IMR-90 (cell line): Measurements from ENCODE around the gene MKKS. TPM values are rescaled to one million over a fixed set of nuclear protein-coding genes. Genes with fewer than 3 reads are reported as not detected.

Experiments used
- ATAC-seq: fragments of 200-7000 bp; cut with Tn5 transposase; 2 replicates; pipeline ENCODE4 v1.9.1; 2020; ENCODE audit warnings: low read depth, mild to moderate bottlenecking, moderate library complexity
- BruUV-seq: library from RNA; stranded (reverse); fragments of 400-500 nt; replicated peaks from 2 replicates; lab custom pipeline; 2021; lab: Mats Ljungman, UMichigan
- CTCF ChIA-PET: fragments of 300-600 bp; formaldehyde crosslinking; extraction: SDS; loops from one replicate; lab custom pipeline; 2021; ENCODE audit warnings: antibody characterized with exemption; lab: Yijun Ruan, JAX
- POLR2A ChIA-PET: fragments of 300-600 bp; sonication (Branson Sonifier 250); formaldehyde crosslinking; loops from one replicate; lab custom pipeline; 2022; ENCODE audit warnings: antibody characterized with exemption; ENCODE audit not compliant: unreplicated experiment; lab: Charles Lee
- DNase-seq: peaks from one replicate; pipeline ENCODE4 v3.0.0; 2013
- H2AFZ ChIP-seq: replicated peaks from 2 replicates; pipeline ENCODE3; 2013; ENCODE audit warnings: low read length, mild to moderate bottlenecking; ENCODE audit not compliant: poor library complexity
- H2AK5ac ChIP-seq: 2 replicates; pipeline ENCODE4 v1.6.1; 2013; ENCODE audit warnings: low read depth, low read length, inconsistent platforms
- H2AK9ac ChIP-seq: replicated peaks from 2 replicates; pipeline ENCODE3; 2013; ENCODE audit warnings: mild to moderate bottlenecking, low read depth, low read length, moderate library complexity; ENCODE audit not compliant: poor library complexity
- H2BK120ac ChIP-seq: 2 replicates; pipeline ENCODE4 v1.6.1; 2013; ENCODE audit warnings: low read depth, low read length, inconsistent platforms
- H2BK15ac ChIP-seq: 3 replicates; pipeline ENCODE4 v1.6.1; 2013; ENCODE audit warnings: low read depth, low read length, inconsistent platforms
- H2BK20ac ChIP-seq: 2 replicates; pipeline ENCODE4 v1.6.1; 2013; ENCODE audit warnings: low read depth, mild to moderate bottlenecking, inconsistent platforms, low read length, moderate library complexity
- H2BK5ac ChIP-seq: 2 replicates; pipeline ENCODE4 v1.6.1; 2013; ENCODE audit warnings: mild to moderate bottlenecking, low read depth, low read length, inconsistent platforms; ENCODE audit not compliant: poor library complexity, severe bottlenecking
- H3K14ac ChIP-seq: replicated peaks from 2 replicates; pipeline ENCODE4 v1.6.1; 2013; ENCODE audit warnings: low read depth, low read length, inconsistent platforms
- H3K18ac ChIP-seq: 2 replicates; pipeline ENCODE4 v1.6.1; 2013; ENCODE audit warnings: low read depth, low read length, control low read depth
- H3K23ac ChIP-seq: 2 replicates; pipeline ENCODE4 v1.6.1; 2013; ENCODE audit warnings: low read depth, low read length, inconsistent platforms
- H3K27ac ChIP-seq: 2 replicates; pipeline ENCODE4 v1.5.1; 2013; ENCODE audit warnings: mild to moderate bottlenecking, control low read depth, low read length; ENCODE audit not compliant: insufficient read depth
- H3K27me3 ChIP-seq: 2 replicates; pipeline ENCODE4 v1.6.1; 2013; ENCODE audit warnings: low read length; ENCODE audit not compliant: control insufficient read depth, insufficient read depth
- H3K36me3 ChIP-seq: 2 replicates; pipeline ENCODE4 v1.6.1; 2013; ENCODE audit warnings: low read length, mixed read lengths; ENCODE audit not compliant: control insufficient read depth, insufficient read depth
- H3K4ac ChIP-seq: 2 replicates; pipeline ENCODE4 v1.6.1; 2013; ENCODE audit warnings: low read depth, low read length, inconsistent platforms
- H3K4me1 ChIP-seq: 2 replicates; pipeline ENCODE4 v1.6.1; 2013; ENCODE audit warnings: low read length, mixed read lengths; ENCODE audit not compliant: control insufficient read depth, insufficient read depth
- H3K4me2 ChIP-seq: 2 replicates; pipeline ENCODE4 v1.6.1; 2013; ENCODE audit warnings: low read depth, mild to moderate bottlenecking, control low read depth, low read length, moderate library complexity
- H3K4me3 ChIP-seq: 2 replicates; pipeline ENCODE4 v1.5.1; 2013; ENCODE audit warnings: low read depth, mild to moderate bottlenecking, control low read depth, low read length, moderate library complexity; ENCODE audit not compliant: insufficient read depth
- H3K56ac ChIP-seq: 2 replicates; pipeline ENCODE4 v1.6.1; 2013; ENCODE audit warnings: low read length, inconsistent platforms; ENCODE audit not compliant: insufficient read depth; ENCODE audit errors: extremely low read depth
- H3K79me1 ChIP-seq, 2 experiments: 2 replicates each; pipeline ENCODE4 v1.6.1; 2013; ENCODE audit warnings: low read length in 2 of 2, inconsistent platforms in 1 of 2, low read depth in 1 of 2
- H3K9ac ChIP-seq: 2 replicates; pipeline ENCODE4 v1.6.1; 2013; ENCODE audit warnings: low read depth, low read length, control low read depth
- H3K9me1 ChIP-seq: 2 replicates; pipeline ENCODE4 v1.6.1; 2013; ENCODE audit warnings: low read length, inconsistent platforms; ENCODE audit not compliant: insufficient read depth
- H3K9me3 ChIP-seq: 2 replicates; pipeline ENCODE4 v1.6.1; 2013; ENCODE audit warnings: low read length; ENCODE audit not compliant: control insufficient read depth, insufficient read depth
- H4K20me1 ChIP-seq: 2 replicates; pipeline ENCODE4 v1.6.1; 2013; ENCODE audit warnings: low read length, inconsistent platforms; ENCODE audit not compliant: insufficient read depth
- H4K5ac ChIP-seq: 2 replicates; pipeline ENCODE4 v1.6.1; 2013; ENCODE audit warnings: mild to moderate bottlenecking, low read depth, low read length, control low read depth
- H4K8ac ChIP-seq, 2 experiments: 2 replicates each; pipeline ENCODE4 v1.6.1; 2013; ENCODE audit warnings: low read depth in 2 of 2, low read length in 2 of 2, control low read depth in 1 of 2, inconsistent platforms in 1 of 2
- H4K91ac ChIP-seq: 2 replicates; pipeline ENCODE4 v1.6.1; 2013; ENCODE audit warnings: low read depth, low read length, inconsistent platforms; ENCODE audit not compliant: insufficient read depth
- FOS ChIP-seq: fragments of 150-350 bp; IDR thresholded peaks from 2 replicates; pipeline ENCODE4 v1.6.1; 2016; ENCODE audit warnings: low read depth, low read length
- WGBS, 2 experiments: methylation state at CpG; one replicate each; pipeline versions ENCODE4 v1.1.5 to v1.1.7; 2013; ENCODE audit warnings: missing lambda C conversion rate in 2 of 2; ENCODE audit not compliant: insufficient read length in 1 of 2; ENCODE audit errors: extremely low coverage in 2 of 2; 5-methylcytosine and 5-hydroxymethylcytosine counted together
- dilution Hi-C: fragments of 300-500 bp; cut with HindIII; formaldehyde crosslinking; loops from one replicate; pipeline ENCODE4 v1.14.3; 2018; ENCODE audit warnings: low sequenced_read_pairs; ENCODE audit not compliant: unreplicated experiment
- in situ Hi-C: fragments of 300-500 bp; cut with MboI; formaldehyde crosslinking; loops from 3 replicates; pipeline ENCODE4 v1.14.3; 2019; ENCODE audit warnings: low sequenced_read_pairs, inconsistent platforms, mixed read lengths
- intact Hi-C: fragments of 100-400 bp; cut with micrococcal nuclease; formaldehyde crosslinking; loops from 2 replicates; pipeline ENCODE4 v1.10.0; 2022
- polyA plus RNA-seq, 3 experiments: library from polyadenylated mRNA; depleted of rRNA; stranded (reverse); fragments of >200 nt; gene quantifications; 2 replicates each; pipeline ENCODE4 v1.2.3, GENCODE V29; 2012; ENCODE audit warnings: low replicate concordance in 1 of 3
- total RNA-seq: library from RNA; depleted of rRNA; stranded (reverse); fragments of >200 nt; gene quantifications from 2 replicates; pipeline ENCODE4 v1.2.3, GENCODE V29; 2012
- TF ChIP-seq, protein P1 (sequence below): fragments of 150-350 bp; IDR thresholded peaks from 2 replicates; pipeline ENCODE4 v1.6.1; 2017; ENCODE audit warnings: mild to moderate bottlenecking, antibody characterized with exemption, low read length, low read depth

MKKS gene
- total and polyA plus RNA-seq, 2 of the 4 experiments (the other 2 are of a cell fraction) = 6.9 to 7.5 TPM

DNA sequence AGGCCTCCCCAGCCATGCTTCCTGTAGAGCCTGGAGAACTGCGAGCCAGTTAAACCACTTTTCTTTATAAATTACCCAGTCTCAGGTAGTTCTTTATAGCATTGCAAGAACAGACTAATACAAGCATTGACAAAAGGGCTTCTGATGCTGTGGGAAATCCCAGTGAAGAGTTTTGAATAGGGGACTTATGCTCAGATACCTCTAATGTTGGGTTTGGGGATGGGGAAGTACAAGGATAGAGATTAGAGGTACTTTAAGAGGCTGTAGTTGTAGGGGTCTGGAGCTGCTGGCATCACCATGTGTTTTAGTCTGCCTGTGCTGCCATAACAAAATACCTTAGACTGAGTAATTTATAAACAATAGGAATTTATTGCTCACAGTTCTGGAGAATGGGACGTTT lies 9.9 kb upstream of the MKKS start:
- no peak for ATAC-seq
- ChIA-PET POLR2A (no interaction called here), CTCF (no interaction called here)
- Histone ChIP-seq H3K56ac (no peak overlapping the region), H4K20me1 (no peaks in the 10 kb centered on the region), H2AK9ac (no peak overlapping the region), H2BK120ac (no peak overlapping the region), H2BK15ac (no peak overlapping the region), H3K36me3 (no peaks in the 10 kb centered on the region), H2AFZ (no peak overlapping the region), H2BK5ac (no peak overlapping the region), H3K9me3 (no peaks in the 10 kb centered on the region), H3K4me3 (no peak overlapping the region), H3K4me2 (no peak overlapping the region), H4K5ac (no peak overlapping the region), H2BK20ac (no peak overlapping the region), H3K23ac (no peak overlapping the region), H4K8ac (no peak overlapping the region), H3K18ac (no peak overlapping the region), H2AK5ac (no peak overlapping the region), H3K9me1 (peaks cover 4% of the 10 kb centered on the region), H3K79me1 (peaks cover 24 to 26% of the 10 kb centered on the region in 2 experiments), H3K4ac (no peak overlapping the region), H3K4me1 (no peaks in the 10 kb centered on the region; the same call in 1 of the 2 replicates), H4K91ac (no peak overlapping the region), H3K9ac (no peak overlapping the region), H3K27me3 (no peaks in the 10 kb centered on the region), H3K14ac (no peak overlapping the region), H3K27ac (no peak overlapping the region)
- no TSS peak for BruUV-seq
- no CpG with 5 or more reads among the region's 2 CpGs for WGBS, 2 experiments
- DNase-seq = no peak
- in situ Hi-C loops = no loop called here
- TF ChIP-seq FOS = no peak
- TF ChIP-seq, protein P1, sequence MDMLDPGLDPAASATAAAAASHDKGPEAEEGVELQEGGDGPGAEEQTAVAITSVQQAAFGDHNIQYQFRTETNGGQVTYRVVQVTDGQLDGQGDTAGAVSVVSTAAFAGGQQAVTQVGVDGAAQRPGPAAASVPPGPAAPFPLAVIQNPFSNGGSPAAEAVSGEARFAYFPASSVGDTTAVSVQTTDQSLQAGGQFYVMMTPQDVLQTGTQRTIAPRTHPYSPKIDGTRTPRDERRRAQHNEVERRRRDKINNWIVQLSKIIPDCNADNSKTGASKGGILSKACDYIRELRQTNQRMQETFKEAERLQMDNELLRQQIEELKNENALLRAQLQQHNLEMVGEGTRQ = no peak
- dilution Hi-C loops = no loop called here
- intact Hi-C loops = no loop called here
